Peyer's patch (tissue), 4 donors: ENCODE results near the gene AHI1. TPM values are rescaled to one million over a fixed set of nuclear protein-coding genes. Genes with fewer than 3 reads are reported as not detected.

Experiments used
- DNase-seq, 3 donors: peaks; one replicate each; pipeline ENCODE4 v3.0.0-alpha.2; 2017 to 2019
- H3K27ac ChIP-seq, 4 donors: fragments of 200-600 bp; sonication (generic); one replicate each; pipeline ENCODE4 v1.5.1; 2016 to 2019
- H3K27me3 ChIP-seq, 2 donors: fragments of 200-600 bp; sonication (generic); one replicate each; pipeline ENCODE4 v1.5.1; 2019
- H3K36me3 ChIP-seq, 3 donors: fragments of 200-600 bp; sonication (generic); one replicate each; pipeline ENCODE4 v1.5.1; 2016 to 2019
- H3K4me1 ChIP-seq, 4 donors: fragments of 200-600 bp; sonication (generic); one replicate each; pipeline ENCODE4 v1.5.1; 2016 to 2019
- H3K4me3 ChIP-seq, 4 donors: fragments of 200-600 bp; sonication (generic); 1 replicate in 3 of 4; 2 replicates in 1 of 4; pipeline ENCODE4 v1.5.1; 2016 to 2019; ENCODE audit warnings: mild to moderate bottlenecking in 1 of 4
- H3K9me3 ChIP-seq, 4 donors: fragments of 200-600 bp; sonication (generic); one replicate each; pipeline ENCODE4 v1.5.1; 2016 to 2019; ENCODE audit warnings: mild to moderate bottlenecking in 1 of 4
- POLR2A ChIP-seq, 2 donors: fragments of 450-650 bp; IDR thresholded peaks; one replicate each; pipeline ENCODE4 v1.5.1; 2017; ENCODE audit warnings: antibody characterized with exemption in 2 of 2, mild to moderate bottlenecking in 2 of 2, moderate library complexity in 2 of 2
- total RNA-seq, 4 donors: library from RNA; depleted of rRNA; stranded (reverse); fragments of >200 nt; gene quantifications; one replicate each; pipeline ENCODE4 v1.1.0, GENCODE V29; 2016
- TF ChIP-seq, protein P1 (sequence below), 6 experiments: fragments of 450-650 bp in 4 of 6; fragments of 200-600 bp in 2 of 6; sonication (generic) in 1 of 6; IDR thresholded peaks; one replicate each; pipeline ENCODE4 v1.5.1; 2017 to 2019; ENCODE audit warnings: antibody characterized with exemption in 6 of 6, mild to moderate bottlenecking in 3 of 6, moderate library complexity in 1 of 6

AHI1 gene
- total RNA-seq, 4 donors from 2014 or later = 4.4 to 141 (median 17.6) TPM

- H3K36me3 ChIP-seq = no peaks in the 10 kb centered on the region
- TF ChIP-seq, protein P1, sequence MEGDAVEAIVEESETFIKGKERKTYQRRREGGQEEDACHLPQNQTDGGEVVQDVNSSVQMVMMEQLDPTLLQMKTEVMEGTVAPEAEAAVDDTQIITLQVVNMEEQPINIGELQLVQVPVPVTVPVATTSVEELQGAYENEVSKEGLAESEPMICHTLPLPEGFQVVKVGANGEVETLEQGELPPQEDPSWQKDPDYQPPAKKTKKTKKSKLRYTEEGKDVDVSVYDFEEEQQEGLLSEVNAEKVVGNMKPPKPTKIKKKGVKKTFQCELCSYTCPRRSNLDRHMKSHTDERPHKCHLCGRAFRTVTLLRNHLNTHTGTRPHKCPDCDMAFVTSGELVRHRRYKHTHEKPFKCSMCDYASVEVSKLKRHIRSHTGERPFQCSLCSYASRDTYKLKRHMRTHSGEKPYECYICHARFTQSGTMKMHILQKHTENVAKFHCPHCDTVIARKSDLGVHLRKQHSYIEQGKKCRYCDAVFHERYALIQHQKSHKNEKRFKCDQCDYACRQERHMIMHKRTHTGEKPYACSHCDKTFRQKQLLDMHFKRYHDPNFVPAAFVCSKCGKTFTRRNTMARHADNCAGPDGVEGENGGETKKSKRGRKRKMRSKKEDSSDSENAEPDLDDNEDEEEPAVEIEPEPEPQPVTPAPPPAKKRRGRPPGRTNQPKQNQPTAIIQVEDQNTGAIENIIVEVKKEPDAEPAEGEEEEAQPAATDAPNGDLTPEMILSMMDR (IDR thresholded peaks at IDR 0.05) = no peak
- TF ChIP-seq POLR2A (IDR thresholded peaks at IDR 0.05) = no peak
- no peak for DNase-seq
Observed at GRCh38 chr6:135358251-135358821, 139.2 kb downstream of the AHI1 start.

DNA sequence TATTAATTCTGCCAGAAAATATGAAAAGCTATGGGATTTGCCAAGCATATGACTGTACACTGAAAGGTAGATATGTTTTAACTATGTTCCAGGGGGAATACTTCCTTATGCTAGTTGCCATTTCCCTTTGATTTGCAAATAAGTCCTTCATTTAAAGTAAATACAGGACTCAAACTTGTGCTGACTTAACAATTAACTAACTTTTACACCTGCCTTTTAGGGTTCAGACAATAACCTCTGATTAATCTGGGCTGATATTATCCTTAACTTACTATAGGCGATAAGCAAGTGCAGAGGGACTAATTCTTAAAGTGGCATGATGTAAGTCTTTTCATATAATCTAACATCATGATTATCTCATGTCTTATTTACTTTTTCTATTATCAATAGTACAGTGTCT is 143.1 kb downstream of the AHI1 start:
- no peak overlapping the region for H3K27ac ChIP-seq
- no peaks in the 10 kb centered on the region for H3K9me3 ChIP-seq
- no peaks in the 10 kb centered on the region for H3K27me3 ChIP-seq
- TF ChIP-seq, protein P1 (IDR thresholded peaks at IDR 0.05) = no peak
- no peak for TF ChIP-seq POLR2A (IDR thresholded peaks at IDR 0.05)
- H3K4me1 ChIP-seq = peaks cover 0 to 10% (median 0%) of the 10 kb centered on the region in 4 donors
- H3K4me3 ChIP-seq = no peak overlapping the region
- no peaks in the 10 kb centered on the region for H3K36me3 ChIP-seq
- no peak for DNase-seq

More at GRCh38 chr6:135358251-135358821, 139.2 kb downstream of the AHI1 start:
- Histone ChIP-seq H3K27me3 (no peaks in the 10 kb centered on the region), H3K9me3 (no peaks in the 10 kb centered on the region), H3K27ac (no peak overlapping the region), H3K4me1 (peaks cover 0 to 10% (median 0%) of the 10 kb centered on the region in 4 donors), H3K4me3 (no peak overlapping the region)

DNA sequence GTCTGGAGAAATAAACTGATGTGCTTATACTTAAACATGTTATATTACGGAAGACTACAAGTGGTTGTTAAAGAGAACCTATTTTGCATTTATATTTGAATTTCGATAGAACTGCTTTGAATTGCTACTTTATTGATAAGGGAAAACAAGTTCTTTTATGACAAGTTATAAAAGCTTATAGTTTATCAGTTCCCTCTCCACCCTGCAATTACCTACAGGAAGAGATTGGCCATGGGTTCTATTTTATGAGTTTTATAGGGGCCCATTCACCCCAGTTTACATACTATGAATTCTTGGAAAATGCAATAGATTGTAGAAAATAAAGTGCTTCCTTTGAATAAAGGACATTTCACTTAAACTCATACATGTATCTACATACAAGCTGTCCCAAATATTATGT is 144.4 kb downstream of the AHI1 start:
- TF ChIP-seq, protein P1 (IDR thresholded peaks at IDR 0.05) = no peak
- TF ChIP-seq POLR2A (IDR thresholded peaks at IDR 0.05) = no peak

DNA sequence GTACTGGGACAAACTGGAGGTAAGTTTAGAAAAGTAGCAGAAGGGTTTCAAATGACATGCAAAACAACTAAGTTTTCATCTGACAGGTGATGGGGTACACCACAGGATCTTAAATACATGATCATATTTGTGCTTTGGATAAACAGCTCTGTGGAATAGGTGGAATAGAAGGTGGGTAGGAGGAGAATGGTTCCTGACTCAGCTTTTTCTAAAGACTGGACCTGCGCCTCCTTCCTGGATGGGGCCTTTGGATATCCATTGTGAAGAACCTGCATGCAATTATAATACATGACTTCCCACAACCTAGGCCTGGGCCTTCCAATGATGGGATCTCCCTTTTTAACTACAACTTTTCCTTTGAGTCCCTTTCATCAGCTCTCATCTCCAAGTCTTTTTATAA is 145.9 kb downstream of the AHI1 start:
- H3K4me1 ChIP-seq = peaks cover 0 to 10% (median 0%) of the 10 kb centered on the region in 4 donors
- TF ChIP-seq, protein P1 (IDR thresholded peaks at IDR 0.05) = no peak
- TF ChIP-seq POLR2A (IDR thresholded peaks at IDR 0.05) = no peak
- H3K4me3 ChIP-seq = no peak overlapping the region
- H3K27ac ChIP-seq = no peak overlapping the region
- H3K9me3 ChIP-seq = no peaks in the 10 kb centered on the region
- DNase-seq = no peak
- H3K36me3 ChIP-seq = no peaks in the 10 kb centered on the region
- H3K27me3 ChIP-seq = no peaks in the 10 kb centered on the region

More for the DNA sequence above, 144.4 kb downstream of the AHI1 start:
- Histone ChIP-seq H3K36me3 (no peaks in the 10 kb centered on the region), H3K4me1 (peaks cover 0 to 10% (median 0%) of the 10 kb centered on the region in 4 donors), H3K27me3 (no peaks in the 10 kb centered on the region), H3K9me3 (no peaks in the 10 kb centered on the region), H3K4me3 (no peak overlapping the region), H3K27ac (no peak overlapping the region)
- no peak for DNase-seq

- H3K27ac ChIP-seq = no peak overlapping the region
- no peaks in the 10 kb centered on the region for H3K4me1 ChIP-seq
- no peak for DNase-seq
- no peak overlapping the region for H3K4me3 ChIP-seq
- no peaks in the 10 kb centered on the region for H3K9me3 ChIP-seq
- no peaks in the 10 kb centered on the region for H3K27me3 ChIP-seq
- no peak for TF ChIP-seq POLR2A (IDR thresholded peaks at IDR 0.05)
- TF ChIP-seq, protein P1 (IDR thresholded peaks at IDR 0.05) = no peak
- H3K36me3 ChIP-seq = no peaks in the 10 kb centered on the region
Observed at GRCh38 chr6:135347887-135348286, 149.7 kb downstream of the AHI1 start.
